ENCODE data around the gene ZCRB1.
"Not testable (repeated sequence)": the region's sequence is repeated elsewhere in the genome, so short reads cannot be mapped to it uniquely, and the experiment has no call there.

The ZCRB1 gene

GRCh38 chr12:42332301-42333285, 6.7 kb upstream of the ZCRB1 start:
- peak; percentile 3 for DNase-seq

- DNase-seq = not testable (repeated sequence)
Measured at GRCh38 chr12:42330097-42330496, 4.2 kb upstream of the ZCRB1 start.

- DNase-seq = no peak
Measured at GRCh38 chr12:42327227-42327590, 1.3 kb upstream of the ZCRB1 start.

- DNase-seq = peak; percentile 50
Measured at GRCh38 chr12:42326541-42327226, 790 bp upstream of the ZCRB1 start.

GRCh38 chr12:42325326-42325652, 605 bp downstream of the ZCRB1 start:
- DNase-seq = no peak

- no peak for DNase-seq
Measured at GRCh38 chr12:42323856-42324255, 2.0 kb downstream of the ZCRB1 start.

GRCh38 chr12:42322567-42322966, 3.3 kb downstream of the ZCRB1 start:
- no peak for DNase-seq

GRCh38 chr12:42320796-42321195, 5.1 kb downstream of the ZCRB1 start:
- DNase-seq = no peak

GRCh38 chr12:42315108-42315507, 10.8 kb downstream of the ZCRB1 start:
- no peak for DNase-seq

GRCh38 chr12:42309996-42310395, 15.9 kb downstream of the ZCRB1 start:
- DNase-seq = no peak

- DNase-seq = no peak
Measured at GRCh38 chr12:42308390-42308789, 17.5 kb downstream of the ZCRB1 start.

- no peak for DNase-seq
Measured at GRCh38 chr12:42306297-42306696, 19.6 kb downstream of the ZCRB1 start.

GRCh38 chr12:42299392-42300308, 26.2 kb downstream of the ZCRB1 start:
- DNase-seq = no peak

- DNase-seq = no peak
Measured at GRCh38 chr12:42298887-42299286, 27.0 kb downstream of the ZCRB1 start.

GRCh38 chr12:42296503-42297109, 29.3 kb downstream of the ZCRB1 start:
- no peak for DNase-seq

- no peak for DNase-seq
Measured at GRCh38 chr12:42291680-42292079, 34.2 kb downstream of the ZCRB1 start.

- DNase-seq = no peak
Measured at GRCh38 chr12:42288544-42288943, 37.4 kb downstream of the ZCRB1 start.

GRCh38 chr12:42286741-42287140, 39.2 kb downstream of the ZCRB1 start:
- no peak for DNase-seq

GRCh38 chr12:42285431-42285830, 40.5 kb downstream of the ZCRB1 start:
- no peak for DNase-seq

GRCh38 chr12:42284876-42285275, 41.0 kb downstream of the ZCRB1 start:
- DNase-seq = no peak

GRCh38 chr12:42284157-42284556, 41.7 kb downstream of the ZCRB1 start:
- DNase-seq = no peak

GRCh38 chr12:42283739-42284138, 42.2 kb downstream of the ZCRB1 start:
- DNase-seq = no peak
